Measurements from ENCODE around the gene RAB36.

The RAB36 gene

DNA sequence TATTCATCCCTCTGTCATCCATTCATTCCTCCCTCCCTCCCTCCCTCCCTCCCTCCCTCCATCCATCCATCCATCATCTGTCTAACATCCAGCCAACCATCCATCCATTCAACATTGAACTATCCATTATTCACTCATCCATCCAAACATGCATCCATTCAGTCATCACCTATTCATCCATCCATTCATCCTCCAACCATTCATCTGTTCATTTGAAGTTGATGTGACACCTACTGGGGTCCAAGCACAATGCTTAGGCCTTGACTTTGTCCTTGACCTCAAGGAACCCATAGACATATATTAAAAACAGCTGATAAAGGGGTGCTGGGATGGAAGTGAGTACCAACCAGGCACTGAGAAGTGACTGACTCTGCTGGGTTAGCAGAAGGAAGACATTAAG is 61.6 kb downstream of the RAB36 start:
- DNase-seq (ENCODE audit: low read depth): no peak

DNA sequence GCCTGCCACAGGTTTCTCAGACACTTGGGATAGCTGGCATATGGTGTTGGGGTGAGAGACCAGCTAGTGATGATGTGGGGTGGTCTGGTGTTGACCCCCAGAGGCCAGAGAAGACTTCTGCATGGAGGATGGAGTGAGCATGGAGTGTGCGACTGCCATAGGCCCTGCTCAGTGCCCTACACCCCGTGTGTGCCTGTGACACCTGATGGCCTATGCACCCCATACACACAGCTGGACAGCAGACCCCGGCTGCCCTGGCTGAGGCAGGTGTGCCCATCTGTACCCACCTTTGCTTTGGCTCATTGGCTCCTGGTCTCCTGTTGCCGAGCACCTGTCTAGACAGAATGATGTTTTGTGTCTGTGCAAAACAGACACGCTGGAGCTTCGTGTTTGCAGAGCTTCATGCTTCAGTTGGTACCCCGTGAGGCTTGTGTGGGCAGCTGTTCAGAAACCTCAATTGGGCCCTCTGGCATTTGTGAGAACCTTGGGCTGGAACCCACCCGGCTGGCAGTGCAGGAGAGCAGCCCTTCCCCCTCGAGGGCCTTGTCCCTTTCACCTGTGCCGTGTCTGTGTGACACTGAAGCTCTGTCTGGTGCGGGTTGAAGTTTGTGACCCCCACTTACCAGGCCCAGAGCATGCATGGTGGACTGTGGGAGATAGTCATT is 62.6 kb downstream of the RAB36 start:
- no peak for DNase-seq (ENCODE audit: low read depth)

DNA sequence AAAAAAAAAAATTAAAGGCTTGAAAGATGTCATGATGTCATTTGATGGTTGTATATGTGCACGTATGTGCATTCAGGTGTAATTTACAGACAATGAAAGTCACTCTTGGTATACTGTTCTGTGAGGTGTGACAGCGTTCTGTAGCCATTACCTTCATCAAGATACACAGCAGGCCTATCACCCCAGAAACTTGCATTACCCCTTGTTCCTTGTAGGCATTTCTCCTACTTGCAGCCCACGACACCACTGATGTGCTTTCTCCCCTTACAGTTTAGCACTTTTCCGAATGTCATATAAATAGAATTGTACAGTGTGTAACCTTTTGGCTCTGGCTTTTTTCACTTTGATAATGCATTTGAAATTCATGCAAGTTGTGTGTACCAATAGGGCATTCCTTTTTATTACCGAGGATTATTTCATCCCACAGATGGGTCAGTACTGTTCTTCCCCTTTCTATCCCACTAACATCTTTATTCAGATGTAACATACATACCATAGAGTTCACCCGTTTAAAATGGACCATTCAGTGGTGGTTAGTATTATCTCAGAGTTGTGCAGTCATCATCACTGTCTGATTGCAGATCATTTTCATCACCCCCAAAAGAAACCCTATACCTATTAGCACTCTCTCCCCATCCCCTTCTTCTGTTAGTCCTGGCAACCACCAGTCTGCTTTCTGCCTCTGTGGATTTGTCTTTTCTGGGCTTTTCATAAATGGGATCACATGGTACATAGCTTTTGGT is 65.3 kb downstream of the RAB36 start:
- DNase-seq (ENCODE audit: low read depth): no peak

DNA sequence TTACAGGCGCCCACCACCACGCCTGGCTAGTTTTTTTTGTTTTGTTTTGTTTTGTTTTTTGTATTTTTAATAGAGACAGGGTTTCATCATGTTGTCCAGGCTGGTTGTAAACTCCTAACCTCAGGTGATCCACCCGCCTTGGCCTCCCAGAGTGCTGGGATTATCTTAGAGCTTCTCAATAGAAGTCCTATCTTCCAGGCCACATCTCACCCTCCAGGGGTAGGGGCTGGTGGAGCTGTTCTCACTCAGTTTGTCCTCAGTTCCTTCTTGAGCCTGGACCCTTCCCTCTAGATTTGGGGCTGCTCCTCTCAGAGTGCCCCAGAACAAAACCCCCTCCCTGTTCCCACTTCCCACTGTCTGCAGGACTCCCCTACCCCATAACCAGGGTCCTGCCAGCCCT is 66.3 kb downstream of the RAB36 start:
- no peak for DNase-seq (ENCODE audit: low read depth)

DNA sequence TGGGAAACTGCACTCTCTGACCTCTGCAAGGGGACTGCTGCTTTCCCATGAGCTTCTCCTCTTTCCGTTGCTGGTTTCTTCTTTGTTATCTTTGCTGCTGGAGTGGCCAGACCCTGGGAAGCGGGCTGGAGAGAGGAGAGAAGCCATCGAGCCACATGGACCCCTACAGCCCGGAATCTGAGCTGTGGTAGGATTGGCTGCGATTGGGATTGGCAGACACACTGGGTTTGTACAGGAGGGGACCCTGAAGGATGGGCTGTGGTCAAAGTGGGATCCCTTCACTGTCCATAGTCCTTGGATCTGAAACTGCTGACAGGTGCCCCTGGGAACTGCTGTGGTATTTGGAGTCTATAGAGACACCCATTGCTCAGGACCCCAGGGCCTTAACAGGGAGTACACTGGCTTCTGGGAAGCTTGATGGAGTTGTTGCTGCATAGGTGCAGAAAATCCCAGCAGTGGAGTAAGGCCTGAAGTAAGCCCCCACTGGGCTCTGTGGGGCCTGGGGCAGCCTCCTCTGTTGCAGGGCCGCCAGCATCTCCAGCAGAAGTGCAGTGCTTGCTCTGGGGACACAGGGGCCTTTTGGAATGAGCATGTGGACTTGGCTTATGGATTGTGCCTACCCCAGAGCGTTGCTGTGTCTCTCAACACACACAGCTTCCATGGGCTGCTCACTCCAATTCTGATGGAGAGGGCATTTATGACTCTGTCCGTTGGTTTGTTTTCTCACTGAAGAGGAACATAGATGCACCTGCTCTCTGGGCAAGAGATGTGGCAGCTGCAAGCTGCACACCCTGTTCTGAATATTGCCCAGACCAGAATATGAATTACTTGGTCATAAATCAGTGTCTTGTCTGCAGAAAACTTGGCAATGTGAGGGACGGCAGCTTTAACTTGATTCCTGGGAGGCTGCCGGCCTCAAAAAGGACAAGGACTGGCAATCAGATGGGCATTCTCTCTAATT is 67.1 kb downstream of the RAB36 start:
- DNase-seq (ENCODE audit: low read depth): no peak

DNA sequence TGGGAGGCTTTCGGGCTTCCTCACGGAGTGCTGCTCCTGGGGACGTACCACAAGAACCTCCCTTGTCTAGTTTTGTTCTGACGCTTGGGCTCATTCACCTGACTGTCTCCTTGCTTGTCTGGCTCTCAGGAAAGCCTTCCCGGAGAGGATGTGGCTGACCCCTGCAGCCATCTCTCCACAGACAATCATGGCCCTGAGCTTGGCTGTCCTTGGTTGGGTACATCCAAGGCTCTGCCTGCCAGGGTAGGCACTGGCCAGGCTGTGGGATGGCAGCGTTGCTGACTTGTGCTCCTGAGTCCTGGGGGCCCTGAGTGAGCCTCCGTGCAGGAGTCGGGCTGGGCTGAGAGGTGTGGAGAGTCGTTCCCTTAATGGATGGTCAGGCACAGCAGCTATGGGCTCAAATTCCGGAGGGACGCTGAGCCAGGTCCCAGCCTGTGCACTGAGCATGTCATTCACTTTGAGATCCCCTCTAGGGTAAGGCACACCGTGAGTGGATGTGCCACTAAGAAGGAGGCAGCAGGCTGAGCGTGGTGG is 67.8 kb downstream of the RAB36 start:
- DNase-seq (ENCODE audit: low read depth): no peak

DNA sequence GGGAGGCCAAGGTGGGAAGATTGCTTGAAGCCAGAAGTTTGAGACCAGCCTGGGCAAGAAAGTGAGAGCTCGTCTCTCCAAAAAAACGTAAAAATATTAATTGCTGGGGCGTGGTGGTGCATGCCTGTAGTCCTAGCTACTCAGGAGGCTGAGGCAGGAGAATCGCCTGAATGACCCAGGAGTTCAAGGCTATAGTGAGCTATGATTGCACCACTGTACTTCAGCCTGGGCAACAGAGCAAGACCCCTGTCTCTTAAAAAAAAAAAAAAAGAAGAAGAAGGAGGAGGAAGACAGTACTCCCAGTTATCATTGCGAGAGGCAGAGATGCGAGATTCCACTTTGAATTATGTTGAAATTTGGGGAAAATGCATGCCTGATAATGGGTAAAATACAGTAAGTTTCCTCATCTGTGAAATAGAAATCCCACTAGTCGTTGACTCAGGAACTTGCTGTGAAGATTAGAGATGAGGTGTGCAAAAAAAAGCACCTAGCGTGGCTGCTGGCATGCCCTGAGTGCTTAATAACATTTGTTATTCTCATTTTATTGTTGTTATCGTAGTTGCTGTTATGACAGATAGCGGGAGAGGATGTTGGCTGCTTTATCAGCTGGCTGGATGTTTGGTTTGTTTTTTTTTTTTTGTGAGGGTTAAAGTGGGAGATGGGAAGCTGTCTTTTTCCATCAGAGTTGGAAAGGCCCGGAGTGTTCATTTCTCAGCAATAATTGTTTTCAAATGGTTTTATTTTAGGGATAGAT is 68.5 kb downstream of the RAB36 start:
- no peak for DNase-seq (ENCODE audit: low read depth)
